KOPT-K1 (cell line): Measurements from ENCODE around the gene MDH2.
"Not testable (repeated sequence)": the region's sequence is repeated elsewhere in the genome, so short reads cannot be mapped to it uniquely, and the experiment has no call there.

ENCODE experiments used
- H3K27ac ChIP-seq: fragments of 200-600 bp; sonication (generic); 2 replicates; pipeline ENCODE4 v1.5.1; 2016; ENCODE audit warnings: antibody characterized with exemption, mild to moderate bottlenecking, low read depth, low read length; ENCODE audit not compliant: poor library complexity, severe bottlenecking
- H3K36me3 ChIP-seq: fragments of 200-600 bp; sonication (generic); 2 replicates; pipeline ENCODE4 v1.5.1; 2017; ENCODE audit warnings: antibody characterized with exemption, mild to moderate bottlenecking, low read length, moderate library complexity; ENCODE audit not compliant: insufficient read depth
- H3K9me3 ChIP-seq: fragments of 200-600 bp; sonication (generic); 2 replicates; pipeline ENCODE4 v1.5.1; 2017; ENCODE audit warnings: antibody characterized with exemption, low read length, mild to moderate bottlenecking; ENCODE audit not compliant: insufficient read depth, poor library complexity, severe bottlenecking

MDH2 gene

GRCh38 chr7:76073335-76073990 is 25.6 kb downstream of the MDH2 start:
- Histone ChIP-seq H3K27ac (no peak overlapping the region), H3K9me3 (no peaks in the 10 kb centered on the region), H3K36me3 (no peaks in the 10 kb centered on the region)

- Histone ChIP-seq H3K27ac (no peak overlapping the region), H3K36me3 (no peaks in the 10 kb centered on the region)
These were observed 26.5 kb downstream of the MDH2 start for GRCh38 chr7:76074306-76074971.

GRCh38 chr7:76074972-76075370 is 27.1 kb downstream of the MDH2 start:
- H3K9me3 ChIP-seq: no peaks in the 10 kb centered on the region
- H3K36me3 ChIP-seq: no peaks in the 10 kb centered on the region
- no peak overlapping the region for H3K27ac ChIP-seq

More at GRCh38 chr7:76074306-76074971, 26.5 kb downstream of the MDH2 start:
- H3K9me3 ChIP-seq: no peaks in the 10 kb centered on the region

- no peaks in the 10 kb centered on the region for H3K9me3 ChIP-seq
- H3K27ac ChIP-seq: no peak overlapping the region
- H3K36me3 ChIP-seq: no peaks in the 10 kb centered on the region
These were observed 29.1 kb downstream of the MDH2 start for GRCh38 chr7:76076995-76077394.

GRCh38 chr7:76077435-76077834 is 29.5 kb downstream of the MDH2 start:
- Histone ChIP-seq H3K9me3 (no peaks in the 10 kb centered on the region), H3K36me3 (no peaks in the 10 kb centered on the region), H3K27ac (no peak overlapping the region)

- Histone ChIP-seq H3K27ac (no peak overlapping the region), H3K36me3 (no peaks in the 10 kb centered on the region), H3K9me3 (no peaks in the 10 kb centered on the region)
These were observed 32.3 kb downstream of the MDH2 start for GRCh38 chr7:76080204-76080603.

GRCh38 chr7:76084115-76084514 is 36.2 kb downstream of the MDH2 start:
- H3K9me3 ChIP-seq, H3K36me3 ChIP-seq, H3K27ac ChIP-seq: not testable (repeated sequence)

- Histone ChIP-seq H3K27ac (no peak overlapping the region), H3K9me3 (no peaks in the 10 kb centered on the region), H3K36me3 (no peaks in the 10 kb centered on the region)
These were observed 38.2 kb downstream of the MDH2 start for GRCh38 chr7:76086070-76086469.

GRCh38 chr7:76087362-76087791 is 39.5 kb downstream of the MDH2 start:
- not testable (repeated sequence) for H3K9me3 ChIP-seq, H3K27ac ChIP-seq, H3K36me3 ChIP-seq

GRCh38 chr7:76089865-76090475 is 42.1 kb downstream of the MDH2 start:
- no peak overlapping the region for H3K27ac ChIP-seq
- H3K9me3 ChIP-seq: no peaks in the 10 kb centered on the region
- no peaks in the 10 kb centered on the region for H3K36me3 ChIP-seq

- Histone ChIP-seq H3K27ac (no peak overlapping the region), H3K9me3 (no peaks in the 10 kb centered on the region), H3K36me3 (no peaks in the 10 kb centered on the region)
These were observed 43.6 kb downstream of the MDH2 start for GRCh38 chr7:76091506-76091905.

- not testable (repeated sequence) for H3K27ac ChIP-seq, H3K9me3 ChIP-seq, H3K36me3 ChIP-seq
These were observed 45.6 kb downstream of the MDH2 start for GRCh38 chr7:76093531-76093930.

GRCh38 chr7:76094326-76094725 is 46.4 kb downstream of the MDH2 start:
- not testable (repeated sequence) for H3K27ac ChIP-seq, H3K9me3 ChIP-seq, H3K36me3 ChIP-seq

GRCh38 chr7:76095908-76096307 is 48.0 kb downstream of the MDH2 start:
- H3K36me3 ChIP-seq: no peaks in the 10 kb centered on the region
- H3K27ac ChIP-seq: no peak overlapping the region
- H3K9me3 ChIP-seq: no peaks in the 10 kb centered on the region

GRCh38 chr7:76101693-76102437 is 54.0 kb downstream of the MDH2 start:
- H3K36me3 ChIP-seq, H3K9me3 ChIP-seq, H3K27ac ChIP-seq: not testable (repeated sequence)
